Measurements from ENCODE around the gene KCNE1.
A peak's percentile ranks its signal among the peaks of the same experiment; 100 is the strongest.

KCNE1 gene

GRCh38 chr21:34517491-34518245 lies 5.7 kb upstream of the KCNE1 start:
- DNase-seq (ENCODE audit: low spot score), result no peak

GRCh38 chr21:34517039-34517438 lies 5.0 kb upstream of the KCNE1 start:
- peaks cover 20% of the 10 kb centered on the region for H3K36me3 ChIP-seq (ENCODE audit: low read depth)
- no peaks in the 10 kb centered on the region for H3K27me3 ChIP-seq (ENCODE audit: insufficient read depth, poor library complexity, severe bottlenecking)
- no peak overlapping the region for H3K27ac ChIP-seq (ENCODE audit: poor library complexity, severe bottlenecking)
- TF ChIP-seq CTCF (IDR thresholded peaks at IDR 0.05; ENCODE audit: poor library complexity, severe bottlenecking), result no peak
- DNase-seq (ENCODE audit: low spot score), result no peak
- H3K4me3 ChIP-seq (ENCODE audit: severe bottlenecking), result no peak overlapping the region
- no peaks in the 10 kb centered on the region for H3K9me3 ChIP-seq (ENCODE audit: severe bottlenecking)
- ATAC-seq (ENCODE audit: low read depth), result no peak
- no peaks in the 10 kb centered on the region for H3K4me1 ChIP-seq (ENCODE audit: insufficient read depth, poor library complexity, severe bottlenecking)

More at GRCh38 chr21:34517491-34518245, 5.7 kb upstream of the KCNE1 start:
- Histone ChIP-seq H3K4me1 (ENCODE audit: insufficient read depth, poor library complexity, severe bottlenecking) (no peaks in the 10 kb centered on the region), H3K4me3 (ENCODE audit: severe bottlenecking) (no peak overlapping the region), H3K9me3 (ENCODE audit: severe bottlenecking) (no peaks in the 10 kb centered on the region), H3K27me3 (ENCODE audit: insufficient read depth, poor library complexity, severe bottlenecking) (no peaks in the 10 kb centered on the region), H3K36me3 (ENCODE audit: low read depth) (peaks cover 20% of the 10 kb centered on the region), H3K27ac (ENCODE audit: poor library complexity, severe bottlenecking) (no peak overlapping the region)
- peak; percentile 19 for TF ChIP-seq CTCF (IDR thresholded peaks at IDR 0.05; ENCODE audit: poor library complexity, severe bottlenecking)
- ATAC-seq (ENCODE audit: low read depth), result peak; percentile 38; the same call in 1 of the 3 replicates

DNA sequence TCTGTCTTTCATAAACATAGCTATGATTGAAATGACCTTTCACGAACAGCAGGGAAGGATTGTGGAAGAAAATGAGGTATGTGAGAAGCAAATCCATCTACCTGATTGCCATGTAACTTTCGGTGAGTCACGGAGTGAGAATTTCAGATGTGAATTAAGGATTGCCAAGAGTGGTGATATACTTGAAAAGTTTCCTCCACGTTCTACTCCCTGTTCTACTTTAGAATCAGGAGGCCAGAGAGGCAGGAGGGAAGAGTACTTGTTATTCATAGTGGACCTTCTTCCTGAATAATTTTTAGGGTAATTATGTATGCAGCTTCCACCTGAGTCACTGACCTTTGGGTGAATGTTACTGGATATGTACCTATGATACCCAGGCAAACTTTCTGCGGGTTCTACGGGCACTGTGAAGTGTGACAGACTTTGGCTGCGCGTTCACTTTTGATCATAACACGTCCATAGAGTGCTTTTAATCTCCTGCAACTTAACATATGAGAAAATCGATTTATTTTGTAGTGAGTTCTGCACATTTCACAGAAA lies 2.6 kb upstream of the KCNE1 start:
- H3K36me3 ChIP-seq (ENCODE audit: low read depth), result peaks cover 12% of the 10 kb centered on the region; the same call in 1 of the 2 replicates
- DNase-seq (ENCODE audit: low spot score) (no peak), ATAC-seq (ENCODE audit: low read depth) (no peak)
- TF ChIP-seq CTCF (IDR thresholded peaks at IDR 0.05; ENCODE audit: poor library complexity, severe bottlenecking), result no peak
- H3K4me1 ChIP-seq (ENCODE audit: insufficient read depth, poor library complexity, severe bottlenecking), result no peaks in the 10 kb centered on the region
- no peaks in the 10 kb centered on the region for H3K27me3 ChIP-seq (ENCODE audit: insufficient read depth, poor library complexity, severe bottlenecking)
- H3K27ac ChIP-seq (ENCODE audit: poor library complexity, severe bottlenecking), result no peak overlapping the region
- H3K9me3 ChIP-seq (ENCODE audit: severe bottlenecking), result no peaks in the 10 kb centered on the region
- no peak overlapping the region for H3K4me3 ChIP-seq (ENCODE audit: severe bottlenecking)

DNA sequence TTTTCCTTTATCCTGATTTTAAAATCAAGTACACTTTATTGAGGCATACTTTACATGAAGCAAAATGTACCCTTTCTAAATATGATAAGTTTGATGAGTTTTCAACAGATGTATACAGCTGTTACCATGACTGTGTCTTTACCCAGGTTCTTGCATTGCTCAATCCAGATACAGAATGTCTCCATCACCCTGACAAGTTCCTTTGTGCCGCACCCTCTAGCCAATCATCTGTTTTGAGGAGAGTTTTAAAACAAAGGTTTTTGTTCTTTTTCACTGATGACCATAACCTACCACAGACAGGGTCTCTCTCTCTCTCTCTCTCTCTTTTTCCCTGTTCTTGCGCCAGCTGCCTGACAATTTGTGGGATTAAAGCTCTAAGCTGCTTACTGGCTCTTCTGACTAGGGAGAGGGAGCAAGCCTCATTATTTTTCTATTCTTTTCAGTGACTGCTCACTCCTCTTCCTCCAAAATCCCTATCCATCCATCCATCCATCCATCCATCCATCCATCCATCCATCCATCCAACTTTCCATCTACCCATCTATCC lies 1.2 kb upstream of the KCNE1 start:
- no peak for DNase-seq (ENCODE audit: low spot score)
- TF ChIP-seq CTCF (IDR thresholded peaks at IDR 0.05; ENCODE audit: poor library complexity, severe bottlenecking), result no peak
- no peak overlapping the region for H3K27ac ChIP-seq (ENCODE audit: poor library complexity, severe bottlenecking)
- H3K4me1 ChIP-seq (ENCODE audit: insufficient read depth, poor library complexity, severe bottlenecking), result no peaks in the 10 kb centered on the region
- H3K27me3 ChIP-seq (ENCODE audit: insufficient read depth, poor library complexity, severe bottlenecking), result no peaks in the 10 kb centered on the region
- ATAC-seq (ENCODE audit: low read depth), result no peak
- no peak overlapping the region for H3K4me3 ChIP-seq (ENCODE audit: severe bottlenecking)
- H3K9me3 ChIP-seq (ENCODE audit: severe bottlenecking), result no peaks in the 10 kb centered on the region
- peaks cover 12% of the 10 kb centered on the region; the same call in 1 of the 2 replicates for H3K36me3 ChIP-seq (ENCODE audit: low read depth)

All from RWPE2 (cell line).